NCI-H774 (cell line): Measurements from ENCODE around the gene SLC5A4.
"Not testable (repeated sequence)": the region's sequence is repeated elsewhere in the genome, so short reads cannot be mapped to it uniquely, and the experiment has no call there.

Experiments used
- DNase-seq: peaks from one replicate; lab custom pipeline; 2025; lab: John Stamatoyannopoulos, UW

The SLC5A4 gene

GRCh38 chr22:32199961-32200360 lies 55.2 kb downstream of the SLC5A4 start:
- DNase-seq = no peak

GRCh38 chr22:32199341-32199740 lies 55.8 kb downstream of the SLC5A4 start:
- DNase-seq = no peak

GRCh38 chr22:32197553-32198226 lies 57.5 kb downstream of the SLC5A4 start:
- DNase-seq = not testable (repeated sequence)

DNA sequence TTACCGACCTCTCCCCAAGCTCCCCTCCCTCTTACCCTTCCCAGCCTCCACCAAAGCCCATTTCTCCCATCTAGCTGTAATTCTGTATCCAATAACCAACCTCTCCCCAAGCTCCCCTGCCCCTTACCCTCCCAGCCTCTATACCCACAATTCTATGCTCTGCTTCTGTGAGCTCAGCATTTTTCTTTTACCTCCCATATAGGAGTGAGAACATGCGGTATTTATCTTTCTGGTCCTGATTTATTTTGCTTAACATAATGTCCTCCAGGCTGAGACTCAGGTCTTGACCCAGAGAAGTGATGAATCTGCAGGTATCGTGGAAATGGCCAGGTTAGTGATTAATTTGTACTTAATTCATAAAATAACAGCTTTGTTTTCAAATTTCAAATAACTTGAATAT lies 59.2 kb downstream of the SLC5A4 start:
- DNase-seq = not testable (repeated sequence)

GRCh38 chr22:32193346-32193745 lies 61.8 kb downstream of the SLC5A4 start:
- not testable (repeated sequence) for DNase-seq

DNA sequence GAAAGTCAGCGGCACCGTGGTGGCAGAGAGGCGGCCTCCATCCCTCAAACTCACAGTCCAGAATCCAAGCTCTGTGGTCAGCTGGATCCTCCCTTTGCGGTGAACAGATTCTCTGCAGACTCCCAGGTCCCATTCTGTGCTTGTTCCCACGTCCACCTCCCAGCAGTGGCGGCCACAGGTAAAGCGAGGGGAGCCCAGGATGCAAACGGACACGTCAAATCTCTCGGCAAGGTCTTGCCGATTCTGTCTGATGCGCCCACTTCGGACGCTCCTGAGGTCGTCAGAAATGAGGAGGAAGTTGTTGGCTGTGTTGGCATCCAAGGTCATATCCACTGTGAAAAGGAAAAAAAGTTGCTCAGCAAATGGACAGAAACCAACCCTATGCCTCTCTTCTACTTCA lies 64.1 kb downstream of the SLC5A4 start:
- DNase-seq = not testable (repeated sequence)

GRCh38 chr22:32185821-32186220 lies 69.3 kb downstream of the SLC5A4 start:
- DNase-seq = no peak

DNA sequence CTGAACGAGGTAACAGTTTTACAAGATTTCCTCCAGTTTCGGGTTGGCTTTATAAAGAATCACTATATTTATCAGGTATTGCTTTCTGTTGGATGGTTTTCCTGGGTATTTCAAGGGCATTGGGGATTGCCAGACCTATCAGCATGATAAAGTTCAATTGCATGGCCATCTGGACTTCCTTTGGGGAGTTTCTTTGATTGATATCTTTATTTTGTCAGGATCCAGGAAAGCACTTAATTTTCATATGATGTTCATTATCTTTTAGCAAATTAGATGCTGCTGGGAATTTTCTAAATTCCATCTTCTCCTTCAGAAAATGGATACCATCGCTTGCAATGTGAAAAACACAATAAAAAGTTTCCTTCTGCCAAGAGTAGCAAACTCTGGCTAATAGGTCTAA lies 71.5 kb downstream of the SLC5A4 start:
- no peak for DNase-seq

DNA sequence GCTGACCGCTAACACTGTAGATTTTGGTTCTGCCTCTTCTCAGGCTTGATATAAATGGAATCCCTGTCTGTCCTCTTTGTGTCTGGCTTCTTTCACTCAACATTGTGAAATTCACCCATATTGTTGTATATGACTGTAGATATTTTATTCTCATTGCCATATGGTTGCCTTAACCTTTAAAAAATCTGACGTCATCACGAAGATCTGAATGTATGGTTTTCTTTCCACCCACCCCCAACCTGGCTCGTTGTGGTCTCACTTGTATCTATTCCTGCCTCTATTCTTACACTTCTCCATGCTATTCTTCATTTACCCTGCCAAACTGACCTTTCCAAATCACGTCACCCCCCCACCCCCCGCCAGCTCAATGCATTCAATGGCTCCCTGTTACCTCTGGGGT lies 74.1 kb downstream of the SLC5A4 start:
- DNase-seq = no peak

GRCh38 chr22:32177221-32177765 lies 77.9 kb downstream of the SLC5A4 start:
- DNase-seq = no peak

- DNase-seq = no peak
These were observed 79.2 kb downstream of the SLC5A4 start for GRCh38 chr22:32175683-32176644.

GRCh38 chr22:32175115-32175514 lies 80.0 kb downstream of the SLC5A4 start:
- no peak for DNase-seq
